Vagina (tissue), 2 donors: ENCODE data around the gene GADD45GIP1. TPM values are rescaled to one million over a fixed set of nuclear protein-coding genes. Genes with fewer than 3 reads are reported as not detected.

ENCODE experiments used
- DNase-seq, 2 donors: peaks; one replicate each; pipeline ENCODE4 v3.0.0-alpha.2; 2017; ENCODE audit errors: extremely low spot score in 2 of 2
- H3K27ac ChIP-seq: fragments of 200-600 bp; sonication (generic); one replicate; pipeline ENCODE4 v1.5.1; 2019
- H3K27me3 ChIP-seq: fragments of 200-600 bp; sonication (generic); one replicate; pipeline ENCODE4 v1.5.1; 2019
- H3K36me3 ChIP-seq, 2 donors: fragments of 200-600 bp; sonication (generic); one replicate each; pipeline ENCODE4 v1.5.1; 2017 to 2019
- H3K4me1 ChIP-seq: fragments of 200-600 bp; sonication (generic); one replicate; pipeline ENCODE4 v1.5.1; 2019
- H3K4me3 ChIP-seq, 2 donors: fragments of 200-600 bp; sonication (generic); 1 replicate in 1 of 2; 2 replicates in 1 of 2; pipeline ENCODE4 v1.5.1; 2016 to 2019
- H3K9me3 ChIP-seq: fragments of 200-600 bp; sonication (generic); one replicate; pipeline ENCODE4 v1.5.1; 2019
- POLR2A ChIP-seq, 2 donors: fragments of 450-650 bp; IDR thresholded peaks; one replicate each; pipeline ENCODE4 v1.6.1; 2017; ENCODE audit warnings: antibody characterized with exemption in 2 of 2, mild to moderate bottlenecking in 2 of 2, moderate library complexity in 2 of 2
- POLR2AphosphoS5 ChIP-seq, 2 donors: sonication (generic); formaldehyde crosslinking; IDR thresholded peaks; one replicate each; pipeline ENCODE4 v1.9.0; 2017; ENCODE audit warnings: antibody characterized with exemption in 2 of 2, mild to moderate bottlenecking in 2 of 2, low read depth in 1 of 2; ENCODE audit not compliant: insufficient read depth in 1 of 2
- intact Hi-C: fragments of 100-400 bp; cut with DNase I; formaldehyde crosslinking; loops from one replicate; pipeline ENCODE4 v1.15.1; 2023
- total RNA-seq: library from RNA; depleted of rRNA; stranded (reverse); fragments of >200 nt; gene quantifications from one replicate; pipeline ENCODE4 v1.2.3, GENCODE V29; 2016
- TF ChIP-seq, protein P1 (sequence below), 3 experiments: fragments of 450-650 bp in 2 of 3; fragments of 200-600 bp in 1 of 3; sonication (generic) in 1 of 3; IDR thresholded peaks; one replicate each; pipeline ENCODE4 v1.5.1; 2017 to 2019; ENCODE audit warnings: antibody characterized with exemption in 3 of 3, mild to moderate bottlenecking in 2 of 3, moderate library complexity in 2 of 3

GADD45GIP1 gene
- total RNA-seq, 1 donor from 2014 or later = 80.3 TPM

DNA sequence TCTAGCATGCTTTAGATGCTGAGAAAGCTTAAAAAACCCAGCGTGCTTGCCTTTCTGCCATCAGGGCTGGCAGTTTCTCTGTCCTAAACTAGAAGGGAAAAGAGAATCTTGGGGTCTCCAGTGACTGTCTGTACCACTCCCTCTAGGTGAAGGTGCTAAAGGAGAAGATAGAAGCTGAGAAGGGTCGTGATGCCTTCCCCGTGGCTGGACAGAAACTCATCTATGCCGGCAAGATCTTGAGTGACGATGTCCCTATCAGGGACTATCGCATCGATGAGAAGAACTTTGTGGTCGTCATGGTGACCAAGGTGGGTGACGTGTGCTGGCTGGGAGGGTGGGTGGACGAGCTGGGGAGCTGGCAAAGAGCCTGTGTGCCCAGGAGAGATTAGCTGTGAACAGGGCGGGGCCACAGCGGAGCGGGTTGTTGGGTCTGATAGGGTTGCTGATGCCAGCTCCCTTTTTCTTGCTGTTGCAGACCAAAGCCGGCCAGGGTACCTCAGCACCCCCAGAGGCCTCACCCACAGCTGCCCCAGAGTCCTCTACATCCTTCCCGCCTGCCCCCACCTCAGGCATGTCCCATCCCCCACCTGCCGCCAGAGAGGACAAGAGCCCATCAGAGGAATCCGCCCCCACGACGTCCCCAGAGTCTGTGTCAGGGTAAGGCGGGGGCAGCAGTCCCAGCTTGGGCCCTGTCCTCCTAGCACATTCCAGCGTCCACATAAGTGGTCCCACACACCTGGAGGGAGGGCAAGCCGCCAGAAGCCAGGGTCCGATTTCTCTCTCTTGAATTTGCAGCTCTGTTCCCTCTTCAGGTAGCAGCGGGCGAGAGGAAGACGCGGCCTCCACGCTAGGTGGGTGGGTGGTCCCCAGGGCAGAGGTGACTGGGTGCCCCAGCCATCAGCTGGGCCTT lies 9.1 kb downstream of the GADD45GIP1 start:
- intact Hi-C loops = no loop called here
- no peak overlapping the region for H3K27ac ChIP-seq
- H3K27me3 ChIP-seq = no peaks in the 10 kb centered on the region

DNA sequence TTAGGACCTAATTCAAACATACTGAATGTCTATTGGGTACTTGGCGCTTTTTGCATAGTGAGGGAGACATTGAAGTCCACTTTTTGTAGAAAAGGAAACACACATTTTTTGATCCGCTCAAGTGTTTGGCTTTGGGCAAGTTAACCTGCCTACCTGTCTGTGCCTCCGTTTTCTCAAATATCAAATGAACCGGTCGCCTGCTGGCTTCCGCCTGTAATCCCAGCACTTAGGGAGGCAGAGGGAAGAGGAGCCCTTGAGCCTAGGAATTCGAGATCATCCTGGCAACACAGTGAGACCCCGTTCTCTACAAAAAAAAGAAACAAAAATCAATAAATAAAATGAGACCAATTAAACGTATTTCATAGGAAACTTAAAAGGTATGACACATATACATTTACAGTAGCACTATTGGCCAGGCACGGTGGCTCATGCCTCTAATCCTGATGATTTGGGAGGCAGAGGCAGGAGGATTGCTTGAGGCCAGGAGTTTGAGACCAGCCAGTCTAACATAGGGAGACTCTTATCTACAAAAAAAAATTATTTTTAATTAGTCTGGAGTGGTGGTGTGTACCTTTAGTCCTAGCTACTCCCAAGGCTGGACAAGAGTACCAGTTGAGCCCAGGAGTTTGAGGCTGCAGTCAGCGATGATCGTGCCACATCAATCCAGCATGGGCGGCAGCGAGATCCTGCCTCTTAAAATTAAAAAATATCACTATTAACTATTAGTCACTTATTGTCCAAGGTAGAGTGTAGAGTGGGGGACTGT lies 10.1 kb downstream of the GADD45GIP1 start:
- peak overlapping the region; percentile 94 for H3K27ac ChIP-seq
- H3K9me3 ChIP-seq = no peaks in the 10 kb centered on the region
- no peaks in the 10 kb centered on the region for H3K27me3 ChIP-seq
- H3K4me1 ChIP-seq = peaks cover 57% of the 10 kb centered on the region
- H3K36me3 ChIP-seq = peaks cover 0 to 74% of the 10 kb centered on the region in 2 donors
- peak overlapping the region; percentile 70 to 97 for H3K4me3 ChIP-seq
- DNase-seq = no peak
- TF ChIP-seq POLR2AphosphoS5 (IDR thresholded peaks at IDR 0.05; ENCODE audit: insufficient read depth in 1 of 2, low read depth in 1 of 2) (no peak), POLR2A (IDR thresholded peaks at IDR 0.05) (no peak)
- TF ChIP-seq, protein P1, sequence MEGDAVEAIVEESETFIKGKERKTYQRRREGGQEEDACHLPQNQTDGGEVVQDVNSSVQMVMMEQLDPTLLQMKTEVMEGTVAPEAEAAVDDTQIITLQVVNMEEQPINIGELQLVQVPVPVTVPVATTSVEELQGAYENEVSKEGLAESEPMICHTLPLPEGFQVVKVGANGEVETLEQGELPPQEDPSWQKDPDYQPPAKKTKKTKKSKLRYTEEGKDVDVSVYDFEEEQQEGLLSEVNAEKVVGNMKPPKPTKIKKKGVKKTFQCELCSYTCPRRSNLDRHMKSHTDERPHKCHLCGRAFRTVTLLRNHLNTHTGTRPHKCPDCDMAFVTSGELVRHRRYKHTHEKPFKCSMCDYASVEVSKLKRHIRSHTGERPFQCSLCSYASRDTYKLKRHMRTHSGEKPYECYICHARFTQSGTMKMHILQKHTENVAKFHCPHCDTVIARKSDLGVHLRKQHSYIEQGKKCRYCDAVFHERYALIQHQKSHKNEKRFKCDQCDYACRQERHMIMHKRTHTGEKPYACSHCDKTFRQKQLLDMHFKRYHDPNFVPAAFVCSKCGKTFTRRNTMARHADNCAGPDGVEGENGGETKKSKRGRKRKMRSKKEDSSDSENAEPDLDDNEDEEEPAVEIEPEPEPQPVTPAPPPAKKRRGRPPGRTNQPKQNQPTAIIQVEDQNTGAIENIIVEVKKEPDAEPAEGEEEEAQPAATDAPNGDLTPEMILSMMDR (IDR thresholded peaks at IDR 0.05) = no peak
- intact Hi-C loops = no loop called here

More for the DNA sequence above, 9.1 kb downstream of the GADD45GIP1 start:
- Histone ChIP-seq H3K4me1 (peaks cover 58% of the 10 kb centered on the region), H3K36me3 (peaks cover 0 to 70% of the 10 kb centered on the region in 2 donors), H3K9me3 (no peaks in the 10 kb centered on the region), H3K4me3 (no peak overlapping the region)
- TF ChIP-seq, protein P1 (IDR thresholded peaks at IDR 0.05) = no peak
- TF ChIP-seq POLR2AphosphoS5 (IDR thresholded peaks at IDR 0.05; ENCODE audit: insufficient read depth in 1 of 2, low read depth in 1 of 2) (no peak), POLR2A (IDR thresholded peaks at IDR 0.05) (no peak)
- DNase-seq = no peak

GRCh38 chr19:12946092-12946721 lies 10.8 kb downstream of the GADD45GIP1 start:
- H3K4me3 ChIP-seq = peak overlapping the region; percentile 70 to 97
- no peak for DNase-seq

DNA sequence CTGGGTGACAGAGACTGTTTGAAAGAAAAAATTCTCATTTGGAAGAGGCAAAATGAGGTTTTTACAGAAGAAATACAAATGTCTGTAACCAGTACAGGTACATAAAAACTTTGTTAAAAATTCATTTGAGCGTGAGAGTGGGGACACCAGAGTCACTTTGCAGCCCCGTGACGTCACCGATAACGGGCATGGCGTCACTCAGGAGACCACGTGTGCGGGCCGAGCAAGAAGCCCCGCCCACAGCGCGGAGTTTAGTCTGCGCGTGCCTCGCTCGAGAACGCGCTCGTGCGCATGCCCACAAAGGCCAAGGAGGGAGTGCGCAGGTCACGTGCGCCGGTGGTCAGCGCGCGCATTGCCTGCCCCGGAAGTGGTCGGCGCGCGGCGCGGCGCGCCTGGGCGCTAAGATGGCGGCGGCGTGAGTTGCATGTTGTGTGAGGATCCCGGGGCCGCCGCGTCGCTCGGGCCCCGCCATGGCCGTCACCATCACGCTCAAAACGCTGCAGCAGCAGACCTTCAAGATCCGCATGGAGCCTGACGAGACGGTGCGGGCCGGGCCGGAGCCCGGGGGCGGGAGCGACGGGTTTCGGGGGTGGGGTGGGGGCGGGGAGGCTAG lies 11.4 kb downstream of the GADD45GIP1 start, which contains the start of gene RAD23A:
TSS of gene RAD23A (plus strand) at position 384 of the 613 bp plus-strand sequence. CDS start at position 471, 87 bp downstream.
- H3K9me3 ChIP-seq = no peaks in the 10 kb centered on the region
- peaks cover 68% of the 10 kb centered on the region for H3K4me1 ChIP-seq
- peak within 1 kb of the TSS; percentile 70 to 97 for H3K4me3 ChIP-seq
- H3K27me3 ChIP-seq = no peaks in the 10 kb centered on the region
- intact Hi-C loops = no loop called here
- H3K36me3 ChIP-seq = peaks cover 0 to 74% of the 10 kb centered on the region in 2 donors
- peak in 1 of 2 donors; percentile 96 for DNase-seq
- peak within 1 kb of the TSS; percentile 94 for H3K27ac ChIP-seq
- TF ChIP-seq, protein P1 (IDR thresholded peaks at IDR 0.05) = no peak
- peak; percentile 89 to 97 for TF ChIP-seq POLR2AphosphoS5 (IDR thresholded peaks at IDR 0.05; ENCODE audit: insufficient read depth in 1 of 2, low read depth in 1 of 2)
- peak in 1 of 2 donors; percentile 80 for TF ChIP-seq POLR2A (IDR thresholded peaks at IDR 0.05)

More at GRCh38 chr19:12946092-12946721, 10.8 kb downstream of the GADD45GIP1 start:
- Histone ChIP-seq H3K9me3 (no peaks in the 10 kb centered on the region), H3K27ac (peak overlapping the region; percentile 94), H3K27me3 (no peaks in the 10 kb centered on the region), H3K36me3 (peaks cover 0 to 74% of the 10 kb centered on the region in 2 donors), H3K4me1 (peaks cover 62% of the 10 kb centered on the region)
- intact Hi-C loops = no loop called here
- TF ChIP-seq POLR2AphosphoS5 (IDR thresholded peaks at IDR 0.05; ENCODE audit: insufficient read depth in 1 of 2, low read depth in 1 of 2) (no peak), POLR2A (IDR thresholded peaks at IDR 0.05) (no peak)
- TF ChIP-seq, protein P1 (IDR thresholded peaks at IDR 0.05) = no peak
